Nephron (organoid): ENCODE results near the gene ROCK1.
"Not testable (repeated sequence)": the region's sequence is repeated elsewhere in the genome, so short reads cannot be mapped to it uniquely, and the experiment has no call there.

Experiments
- H3K27ac Mint-ChIP-seq, 3 experiments: 2 replicates each; pipeline ENCODE4 v1.8.0; 2020; ENCODE audit warnings: mixed read lengths in 3 of 3, mild to moderate bottlenecking in 2 of 3, moderate library complexity in 1 of 3
- H3K27me3 Mint-ChIP-seq: 2 replicates; pipeline ENCODE4 v1.8.0; 2021; ENCODE audit warnings: low read depth, mild to moderate bottlenecking, moderate library complexity, mixed read lengths
- H3K36me3 Mint-ChIP-seq: 2 replicates; pipeline ENCODE4 v1.8.0; 2020; ENCODE audit warnings: low read depth, mixed read lengths
- H3K4me1 Mint-ChIP-seq: 2 replicates; pipeline ENCODE4 v1.8.0; 2020; ENCODE audit warnings: mixed read lengths
- H3K4me3 Mint-ChIP-seq, 3 experiments: 2 replicates each; pipeline ENCODE4 v1.8.0; 2020; ENCODE audit warnings: mild to moderate bottlenecking in 3 of 3, mixed read lengths in 3 of 3, moderate library complexity in 2 of 3
- H3K9me3 Mint-ChIP-seq: 2 replicates; pipeline ENCODE4 v1.8.0; 2020; ENCODE audit warnings: mixed read lengths
- TF ChIP-seq, protein P1 (sequence below), 3 experiments: fragments of 200-600 bp; sonication (generic); IDR thresholded peaks; one replicate each; pipeline ENCODE4 v1.5.0; 2021; ENCODE audit warnings: antibody characterized with exemption in 3 of 3; ENCODE audit not compliant: unreplicated experiment in 3 of 3

ROCK1 gene

DNA sequence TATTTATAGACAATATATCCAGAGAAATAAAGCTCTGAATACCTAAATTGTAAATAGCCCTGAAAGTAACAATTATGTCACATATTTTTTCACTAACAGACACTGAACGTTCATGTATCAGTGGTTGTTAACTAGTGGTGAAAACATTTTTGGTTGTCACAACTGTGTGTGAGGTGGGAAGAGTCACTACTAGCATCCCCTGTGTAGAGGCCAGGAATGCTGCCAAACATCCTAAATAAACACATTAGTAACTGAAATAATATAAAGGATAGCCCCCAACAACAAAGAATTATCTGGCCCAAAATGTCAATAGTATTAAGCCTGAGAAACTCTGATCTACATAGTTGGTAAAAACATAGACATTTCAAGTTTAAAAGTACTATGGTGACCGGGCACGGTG lies 64.5 kb downstream of the ROCK1 start:
- Mint-ChIP-seq H3K36me3 (peaks cover 30% of the 10 kb centered on the region), H3K4me3 (no peak overlapping the region), H3K9me3 (no peaks in the 10 kb centered on the region), H3K27ac (no peak overlapping the region), H3K27me3 (no peaks in the 10 kb centered on the region), H3K4me1 (peaks cover 6% of the 10 kb centered on the region)
- TF ChIP-seq, protein P1, sequence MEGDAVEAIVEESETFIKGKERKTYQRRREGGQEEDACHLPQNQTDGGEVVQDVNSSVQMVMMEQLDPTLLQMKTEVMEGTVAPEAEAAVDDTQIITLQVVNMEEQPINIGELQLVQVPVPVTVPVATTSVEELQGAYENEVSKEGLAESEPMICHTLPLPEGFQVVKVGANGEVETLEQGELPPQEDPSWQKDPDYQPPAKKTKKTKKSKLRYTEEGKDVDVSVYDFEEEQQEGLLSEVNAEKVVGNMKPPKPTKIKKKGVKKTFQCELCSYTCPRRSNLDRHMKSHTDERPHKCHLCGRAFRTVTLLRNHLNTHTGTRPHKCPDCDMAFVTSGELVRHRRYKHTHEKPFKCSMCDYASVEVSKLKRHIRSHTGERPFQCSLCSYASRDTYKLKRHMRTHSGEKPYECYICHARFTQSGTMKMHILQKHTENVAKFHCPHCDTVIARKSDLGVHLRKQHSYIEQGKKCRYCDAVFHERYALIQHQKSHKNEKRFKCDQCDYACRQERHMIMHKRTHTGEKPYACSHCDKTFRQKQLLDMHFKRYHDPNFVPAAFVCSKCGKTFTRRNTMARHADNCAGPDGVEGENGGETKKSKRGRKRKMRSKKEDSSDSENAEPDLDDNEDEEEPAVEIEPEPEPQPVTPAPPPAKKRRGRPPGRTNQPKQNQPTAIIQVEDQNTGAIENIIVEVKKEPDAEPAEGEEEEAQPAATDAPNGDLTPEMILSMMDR (IDR thresholded peaks at IDR 0.05; ENCODE audit: unreplicated experiment in 3 of 3) = no peak

DNA sequence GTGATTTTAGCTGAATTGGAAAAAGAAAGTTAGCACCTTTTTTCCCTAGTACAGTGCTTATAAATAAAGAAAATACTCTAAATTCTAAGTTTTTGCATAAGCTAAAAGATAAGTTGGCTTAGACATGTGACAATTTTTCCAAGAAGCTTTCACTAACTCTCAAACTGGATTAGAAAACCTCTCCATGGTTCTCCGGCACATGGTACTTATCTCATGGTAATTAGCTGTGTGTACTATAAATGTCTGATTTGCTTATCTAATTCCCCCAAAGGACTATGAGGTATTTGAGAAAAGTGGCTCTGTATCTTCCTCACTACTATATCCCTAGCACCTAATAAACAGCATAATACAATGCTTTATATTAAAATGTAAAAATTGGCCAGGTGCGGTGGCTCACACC lies 71.1 kb downstream of the ROCK1 start:
- Mint-ChIP-seq H3K9me3 (no peaks in the 10 kb centered on the region), H3K36me3 (peaks cover 36% of the 10 kb centered on the region), H3K27ac (no peak overlapping the region), H3K27me3 (no peaks in the 10 kb centered on the region), H3K4me3 (no peak overlapping the region), H3K4me1 (no peaks in the 10 kb centered on the region)
- TF ChIP-seq, protein P1 (IDR thresholded peaks at IDR 0.05; ENCODE audit: unreplicated experiment in 3 of 3) = no peak

DNA sequence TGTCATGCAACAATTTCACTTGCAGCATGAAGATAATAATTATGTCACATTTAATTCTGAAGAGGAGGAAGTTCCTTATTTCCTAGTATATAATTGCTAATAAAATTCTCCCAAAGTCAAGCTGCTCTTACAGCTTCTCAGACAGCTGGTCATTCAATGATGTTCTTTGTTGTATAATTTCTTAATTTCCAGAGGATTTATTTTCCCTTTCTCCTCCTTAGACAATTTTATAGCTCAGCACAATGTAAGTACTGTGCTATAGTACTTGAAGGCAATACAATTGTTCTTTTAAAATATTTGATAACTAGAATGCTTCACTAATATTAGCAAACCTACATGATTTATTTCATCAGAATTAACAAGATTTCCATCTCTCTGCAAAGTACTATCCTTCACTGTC lies 73.4 kb downstream of the ROCK1 start:
- H3K27me3 Mint-ChIP-seq = no peaks in the 10 kb centered on the region
- peaks cover 9% of the 10 kb centered on the region for H3K9me3 Mint-ChIP-seq
- H3K4me3 Mint-ChIP-seq = no peak overlapping the region
- no peaks in the 10 kb centered on the region for H3K4me1 Mint-ChIP-seq
- H3K27ac Mint-ChIP-seq = no peak overlapping the region
- peaks cover 54% of the 10 kb centered on the region for H3K36me3 Mint-ChIP-seq
- TF ChIP-seq, protein P1 (IDR thresholded peaks at IDR 0.05; ENCODE audit: unreplicated experiment in 3 of 3) = no peak

DNA sequence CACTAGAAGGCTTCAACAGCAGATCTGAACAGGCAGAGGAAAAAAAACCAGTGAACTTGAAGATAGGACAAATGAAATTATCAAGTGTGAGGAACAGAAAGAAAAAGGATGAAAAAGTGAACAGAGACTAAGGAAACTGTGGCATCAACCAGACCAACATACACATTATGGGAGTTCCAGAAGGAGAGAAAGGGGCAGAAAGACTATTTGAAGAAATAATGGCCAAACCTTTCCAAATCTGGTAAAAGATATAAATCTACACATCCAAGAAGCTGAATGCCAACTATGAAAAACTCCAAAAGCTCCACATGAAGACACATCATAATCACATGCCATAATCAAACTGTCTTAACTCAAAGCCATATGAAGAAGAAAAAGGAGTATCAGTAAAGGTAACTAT lies 79.8 kb downstream of the ROCK1 start:
- Mint-ChIP-seq H3K9me3 (peaks cover 26% of the 10 kb centered on the region), H3K4me1 (no peaks in the 10 kb centered on the region), H3K27ac (no peak overlapping the region), H3K4me3 (no peak overlapping the region), H3K36me3 (peaks cover 73% of the 10 kb centered on the region), H3K27me3 (no peaks in the 10 kb centered on the region)
- TF ChIP-seq, protein P1 (IDR thresholded peaks at IDR 0.05; ENCODE audit: unreplicated experiment in 3 of 3) = no peak

DNA sequence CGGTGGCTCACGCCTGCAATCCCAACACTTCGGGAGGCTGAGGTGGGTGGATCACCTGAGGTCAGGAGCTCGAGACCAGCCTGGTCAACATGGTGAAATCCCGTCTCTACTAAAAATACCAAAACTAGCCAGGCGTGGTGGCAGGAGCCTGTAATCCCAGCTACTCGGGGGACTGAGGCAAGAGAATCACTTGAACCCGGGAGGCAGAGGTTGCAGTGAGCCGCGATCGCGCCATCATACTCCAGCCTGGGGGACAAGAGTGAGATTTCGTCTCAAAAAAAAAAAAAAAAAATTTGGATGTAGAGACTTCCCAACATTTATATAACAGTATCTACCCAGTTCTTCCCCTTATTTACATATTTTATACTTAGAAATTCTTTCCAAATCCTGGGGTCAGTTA lies 93.4 kb downstream of the ROCK1 start:
- H3K27me3 Mint-ChIP-seq, H3K4me1 Mint-ChIP-seq, H3K4me3 Mint-ChIP-seq, H3K27ac Mint-ChIP-seq: not testable (repeated sequence)
- Mint-ChIP-seq H3K36me3 (peaks cover 71% of the 10 kb centered on the region), H3K9me3 (peaks cover 12% of the 10 kb centered on the region)

DNA sequence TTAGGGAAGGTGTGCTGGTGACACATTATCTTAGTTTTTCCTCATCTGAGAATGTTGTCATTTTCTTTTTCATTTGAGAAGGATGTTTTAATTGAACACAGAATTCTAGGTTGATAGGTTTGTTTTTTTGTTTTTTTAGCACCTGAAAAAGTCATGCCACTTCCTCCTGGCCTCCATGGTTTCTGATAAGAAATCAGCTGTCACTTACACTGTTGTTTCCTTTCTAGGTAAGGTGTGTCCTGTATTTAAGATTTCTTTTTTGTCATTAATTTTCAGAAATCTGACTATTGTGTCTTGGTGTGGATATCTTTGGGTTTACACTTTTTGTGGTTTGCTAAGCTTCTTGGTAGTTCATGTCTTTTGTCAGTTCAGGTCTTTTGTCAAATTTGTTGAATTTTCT lies 99.3 kb downstream of the ROCK1 start:
- Mint-ChIP-seq H3K4me3 (no peak overlapping the region), H3K9me3 (peaks cover 24% of the 10 kb centered on the region), H3K27ac (no peak overlapping the region), H3K4me1 (no peaks in the 10 kb centered on the region), H3K36me3 (peaks cover 88% of the 10 kb centered on the region), H3K27me3 (no peaks in the 10 kb centered on the region)
- TF ChIP-seq, protein P1 (IDR thresholded peaks at IDR 0.05; ENCODE audit: unreplicated experiment in 3 of 3) = no peak
